Fibroblast of villous mesenchyme (primary cell): ENCODE measurements around the gene PTGER1. TPM values are rescaled to one million over a fixed set of nuclear protein-coding genes. Genes with fewer than 3 reads are reported as not detected.

Experiments
- DNase-seq: peaks from one replicate; pipeline ENCODE4 v3.0.0-alpha.2; 2010; ENCODE audit warnings: low read depth
- H3K4me3 ChIP-seq: 2 replicates; pipeline ENCODE4 v1.5.1; 2011; ENCODE audit warnings: low read depth, mild to moderate bottlenecking, low read length
- CTCF ChIP-seq: IDR thresholded peaks from 2 replicates; pipeline ENCODE4 v1.5.1; 2012; ENCODE audit warnings: low read depth, mild to moderate bottlenecking, low read length; ENCODE audit not compliant: insufficient read depth
- total RNA-seq: library from RNA; depleted of rRNA; stranded (reverse); fragments of >200 nt; gene quantifications from 2 replicates; pipeline ENCODE4 v1.2.3, GENCODE V29; 2012

PTGER1 gene
- total RNA-seq, 1 donor: 2.6 TPM

- no peak overlapping the region for H3K4me3 ChIP-seq
- no peak for DNase-seq
- TF ChIP-seq CTCF: no peak
Measured at GRCh38 chr19:14492756-14493337, 17.7 kb upstream of the PTGER1 start.

- no peak overlapping the region for H3K4me3 ChIP-seq
- no peak for DNase-seq
- no peak for TF ChIP-seq CTCF
Measured at GRCh38 chr19:14487370-14488125, 12.4 kb upstream of the PTGER1 start.

- H3K4me3 ChIP-seq: no peak overlapping the region
- no peak for TF ChIP-seq CTCF
- DNase-seq: no peak
Measured at GRCh38 chr19:14482172-14482941, 7.2 kb upstream of the PTGER1 start.

- no peak for TF ChIP-seq CTCF
- H3K4me3 ChIP-seq: no peak overlapping the region
- no peak for DNase-seq
Measured at GRCh38 chr19:14480700-14481079, 5.5 kb upstream of the PTGER1 start.

- H3K4me3 ChIP-seq: no peak overlapping the region
- no peak for DNase-seq
- TF ChIP-seq CTCF: peak; percentile 82
Measured at GRCh38 chr19:14479975-14480699, 5.0 kb upstream of the PTGER1 start.

GRCh38 chr19:14479309-14479974 lies 4.3 kb upstream of the PTGER1 start:
- no peak for TF ChIP-seq CTCF
- DNase-seq: no peak
- H3K4me3 ChIP-seq: no peak overlapping the region
